Gastrocnemius medialis (tissue), 4 donors: Measurements from ENCODE around the gene OCIAD1.
"Not testable (repeated sequence)": the region's sequence is repeated elsewhere in the genome, so short reads cannot be mapped to it uniquely, and the experiment has no call there.

Experiments
- CTCF ChIP-seq, 5 experiments: fragments of 450-650 bp in 3 of 5; fragments of 200-600 bp in 2 of 5; sonication (generic) in 2 of 5; IDR thresholded peaks in 4 of 5; conservative IDR thresholded peaks in 1 of 5; 1 replicate in 4 of 5; 2 replicates in 1 of 5; pipeline ENCODE4 v1.5.1; 2016 to 2019; ENCODE audit warnings: antibody characterized with exemption in 5 of 5, mild to moderate bottlenecking in 3 of 5, moderate library complexity in 3 of 5
- POLR2A ChIP-seq, 2 donors: fragments of 450-650 bp; IDR thresholded peaks; one replicate each; pipeline ENCODE4 v1.6.1; 2017; ENCODE audit warnings: antibody characterized with exemption in 2 of 2, mild to moderate bottlenecking in 2 of 2, moderate library complexity in 2 of 2

- TF ChIP-seq POLR2A (IDR thresholded peaks at IDR 0.05); CTCF (IDR thresholded peaks at IDR 0.05 in 4 of 5, conservative IDR thresholded peaks at IDR 0.05 in 1 of 5): not testable (repeated sequence)
Measured at GRCh38 chr4:48889750-48890149, 58.9 kb downstream of the OCIAD1 start.
